Activated CD4-positive, alpha-beta memory T cell treated with anti-CD3 and anti-CD28 coated beads for 36 hours (primary cell): ENCODE measurements around the gene OSGEPL1. TPM values are rescaled to one million over a fixed set of nuclear protein-coding genes. Genes with fewer than 3 reads are reported as not detected.

ENCODE experiments used
- total RNA-seq, 2 experiments: library from RNA; stranded (reverse); gene quantifications; one replicate each; pipeline ENCODE4 v1.2.3, GENCODE V29; 2021

The OSGEPL1 gene
- total RNA-seq, 2 experiments from 2014 or later, result 11.1 to 11.7 TPM

Other genes with a start within 250 kb of the OSGEPL1 start
- gene SLC40A1, start 182.0 kb downstream of the OSGEPL1 start, total RNA-seq, result 1 to 10 TPM; 4.7 to 4.8 TPM
- gene ASNSD1, start 101.3 kb downstream of the OSGEPL1 start, total RNA-seq, result 10 to 100 TPM; 44.5 to 47.0 TPM
- gene ANKAR, start 88.1 kb downstream of the OSGEPL1 start, total RNA-seq, result 1 to 10 TPM; 3.4 to 4.2 TPM
- gene ORMDL1, start 21.5 kb upstream of the OSGEPL1 start, total RNA-seq, result 10 to 100 TPM; 47.0 to 49.8 TPM
- 10 to 100 TPM; 36.0 to 38.6 TPM for gene PMS1, start 21.7 kb upstream of the OSGEPL1 start, total RNA-seq